WTC11 (cell line): ENCODE data around the gene DYNLT2B. TPM values are rescaled to one million over a fixed set of nuclear protein-coding genes. Genes with fewer than 3 reads are reported as not detected.
"Not testable (repeated sequence)": the region's sequence is repeated elsewhere in the genome, so short reads cannot be mapped to it uniquely, and the experiment has no call there.

Source experiments
- ATAC-seq: fragments of 200-7000 bp; cut with Tn5 transposase; 2 replicates; pipeline ENCODE4 v1.10.0; 2021; ENCODE audit warnings: mild to moderate bottlenecking, moderate library complexity
- CTCF ChIA-PET: fragments of 300-600 bp; sonication (Branson Sonifier 250); formaldehyde crosslinking; loops from one replicate; lab custom pipeline; 2021; ENCODE audit warnings: antibody characterized with exemption; lab: Charles Lee
- POLR2A ChIA-PET: fragments of 350-600 bp; sonication (Branson Sonifier 250); formaldehyde crosslinking; loops from one replicate; lab custom pipeline; 2021; ENCODE audit warnings: antibody characterized with exemption; lab: Charles Lee
- DNase-seq: peaks from one replicate; pipeline ENCODE4 v3.0.0; 2021; ENCODE audit warnings: low spot score
- H3K27ac Mint-ChIP-seq: 2 replicates; pipeline ENCODE4 v1.8.0; 2021; ENCODE audit warnings: mixed read lengths
- H3K27me3 Mint-ChIP-seq: 2 replicates; pipeline ENCODE4 v1.8.0; 2021; ENCODE audit warnings: low read depth, mild to moderate bottlenecking, moderate library complexity, mixed read lengths
- H3K36me3 Mint-ChIP-seq: 2 replicates; pipeline ENCODE4 v1.8.0; 2021; ENCODE audit warnings: mixed read lengths
- H3K4me1 Mint-ChIP-seq: 2 replicates; pipeline ENCODE4 v1.8.0; 2022; ENCODE audit warnings: mixed read lengths
- H3K4me3 Mint-ChIP-seq: 2 replicates; pipeline ENCODE4 v1.8.0; 2021; ENCODE audit warnings: mild to moderate bottlenecking, moderate library complexity, mixed read lengths
- H3K9me3 Mint-ChIP-seq: 2 replicates; pipeline ENCODE4 v1.8.0; 2021; ENCODE audit warnings: mixed read lengths
- ARID4B ChIP-seq: sonication (generic); formaldehyde crosslinking; IDR thresholded peaks from 2 replicates; pipeline ENCODE4 v1.8.0; 2023; ENCODE audit warnings: missing genetic modification reagents, mild to moderate bottlenecking, borderline replicate concordance
- ATF3 ChIP-seq: sonication (generic); formaldehyde crosslinking; conservative IDR thresholded peaks from 2 replicates; pipeline ENCODE4 v1.8.1; 2022; ENCODE audit warnings: mild to moderate bottlenecking, missing genetic modification reagents
- E2F1 ChIP-seq: sonication (generic); formaldehyde crosslinking; IDR thresholded peaks from 2 replicates; pipeline ENCODE4 v1.8.0; 2022; ENCODE audit warnings: mild to moderate bottlenecking, missing genetic modification reagents
- ERG ChIP-seq: fragments of 250-450 bp; sonication (Bioruptor Pico); IDR thresholded peaks from 2 replicates; pipeline ENCODE4 v1.8.0; 2021; ENCODE audit warnings: mild to moderate bottlenecking
- HMGXB4 ChIP-seq: sonication (generic); formaldehyde crosslinking; IDR thresholded peaks from 2 replicates; pipeline ENCODE4 v1.8.1; 2023; ENCODE audit warnings: mild to moderate bottlenecking, moderate library complexity, missing genetic modification reagents
- IRF1 ChIP-seq: sonication (generic); formaldehyde crosslinking; IDR thresholded peaks from 2 replicates; pipeline ENCODE4 v1.8.0; 2023; ENCODE audit warnings: missing genetic modification reagents
- PRDM15 ChIP-seq: sonication (generic); formaldehyde crosslinking; IDR thresholded peaks from 2 replicates; pipeline ENCODE4 v1.8.0; 2022; ENCODE audit warnings: missing genetic modification reagents
- SMAD3 ChIP-seq: sonication (generic); formaldehyde crosslinking; IDR thresholded peaks from 2 replicates; pipeline ENCODE4 v1.8.0; 2022; ENCODE audit warnings: missing genetic modification reagents, mild to moderate bottlenecking, borderline replicate concordance
- SMAD4 ChIP-seq: sonication (generic); formaldehyde crosslinking; IDR thresholded peaks from 2 replicates; pipeline ENCODE4 v1.8.0; 2022; ENCODE audit warnings: mild to moderate bottlenecking, missing genetic modification reagents
- TEAD1 ChIP-seq: sonication (generic); formaldehyde crosslinking; IDR thresholded peaks from 2 replicates; pipeline ENCODE4 v1.8.0; 2022; ENCODE audit warnings: mild to moderate bottlenecking, missing genetic modification reagents
- USF2 ChIP-seq: sonication (generic); formaldehyde crosslinking; IDR thresholded peaks from 2 replicates; pipeline ENCODE4 v1.8.1; 2023; ENCODE audit warnings: mild to moderate bottlenecking, missing genetic modification reagents, moderate library complexity
- ZNF396 ChIP-seq: fragments of 250-450 bp; sonication (Bioruptor Pico); IDR thresholded peaks from 2 replicates; pipeline ENCODE4 v1.8.0; 2021; ENCODE audit warnings: mild to moderate bottlenecking, moderate library complexity, borderline replicate concordance
- ZNF423 ChIP-seq: fragments of 250-450 bp; sonication (Bioruptor Pico); IDR thresholded peaks from 2 replicates; pipeline ENCODE4 v2.1.2; 2022; ENCODE audit warnings: mild to moderate bottlenecking, moderate library complexity
- total RNA-seq: library from RNA; stranded (reverse); gene quantifications from 3 replicates; pipeline ENCODE4 v1.2.3, GENCODE V29; 2021

DYNLT2B gene
- total RNA-seq, 1 experiment from 2014 or later, result 10.0 TPM

- Mint-ChIP-seq H3K4me3 (no peak overlapping the region), H3K9me3 (no peaks in the 10 kb centered on the region), H3K36me3 (peaks cover 56% of the 10 kb centered on the region), H3K27ac (peak overlapping the region; percentile 43; the same call in 1 of the 2 replicates), H3K4me1 (no peaks in the 10 kb centered on the region), H3K27me3 (no peaks in the 10 kb centered on the region)
- ChIA-PET CTCF (no interaction called here), POLR2A (no interaction called here)
- DNase-seq (no peak), ATAC-seq (no peak)
- TF ChIP-seq SMAD4 (CRISPR knock-in tag) (no peak), SMAD3 (CRISPR knock-in tag) (no peak), ZNF396 (CRISPR knock-in tag) (no peak), HMGXB4 (CRISPR knock-in tag) (no peak), ZNF423 (CRISPR knock-in tag) (no peak)
These were observed 47.7 kb upstream of the DYNLT2B start for GRCh38 chr3:196365736-196366135.

- Mint-ChIP-seq H3K27ac (0 out of 2 replicates have a peak overlapping the region, but pooled peaks have one; percentile 9), H3K4me3 (no peak overlapping the region), H3K36me3 (peaks cover 76% of the 10 kb centered on the region), H3K9me3 (no peaks in the 10 kb centered on the region), H3K4me1 (no peaks in the 10 kb centered on the region), H3K27me3 (no peaks in the 10 kb centered on the region)
- CTCF ChIA-PET, result no interaction called here
- DNase-seq (no peak), ATAC-seq (no peak)
- TF ChIP-seq ZNF396 (CRISPR knock-in tag) (no peak), ARID4B (CRISPR knock-in tag) (no peak), E2F1 (CRISPR knock-in tag) (no peak), ERG (CRISPR knock-in tag) (no peak), ATF3 (CRISPR knock-in tag) (no peak), USF2 (CRISPR knock-in tag) (no peak), IRF1 (CRISPR knock-in tag) (no peak), SMAD3 (CRISPR knock-in tag) (no peak), PRDM15 (no peak), TEAD1 (CRISPR knock-in tag) (no peak)
- POLR2A ChIA-PET, result no interaction called here
These were observed 42.5 kb upstream of the DYNLT2B start for GRCh38 chr3:196360586-196360985.

- CTCF ChIA-PET, ATAC-seq: not testable (repeated sequence)
These were observed 40.5 kb upstream of the DYNLT2B start for GRCh38 chr3:196358540-196358939.

More at GRCh38 chr3:196358540-196358939, 40.5 kb upstream of the DYNLT2B start:
- H3K36me3 Mint-ChIP-seq, result peaks cover 74% of the 10 kb centered on the region
- H3K27ac Mint-ChIP-seq, H3K27me3 Mint-ChIP-seq, H3K9me3 Mint-ChIP-seq, POLR2A ChIA-PET, DNase-seq, H3K4me1 Mint-ChIP-seq, H3K4me3 Mint-ChIP-seq: not testable (repeated sequence)
